Mesenchymal stem cell (in vitro differentiated cells and primary cell): ENCODE data around the gene PEX11G.

Experiments used
- DNase-seq: peaks from one replicate; pipeline ENCODE4 v3.0.0-alpha.2; 2013
- H2AFZ ChIP-seq: one replicate; pipeline ENCODE4 v1.6.1; 2013; ENCODE audit warnings: low read depth, mild to moderate bottlenecking, control low read depth, inconsistent platforms, low read length, moderate library complexity
- H2AK5ac ChIP-seq: 2 replicates; pipeline ENCODE4 v1.6.1; 2013; ENCODE audit warnings: low read length, moderate library complexity, mild to moderate bottlenecking, inconsistent platforms; ENCODE audit not compliant: severe bottlenecking
- H2BK120ac ChIP-seq: one replicate; pipeline ENCODE4 v1.6.1; 2013; ENCODE audit warnings: low read depth, mild to moderate bottlenecking, inconsistent platforms, low read length, moderate library complexity
- H2BK12ac ChIP-seq, 2 experiments: one replicate each; pipeline ENCODE4 v1.6.1; 2013; ENCODE audit warnings: inconsistent platforms in 2 of 2, low read length in 2 of 2, mild to moderate bottlenecking in 2 of 2, moderate library complexity in 2 of 2, control low read depth in 1 of 2
- H2BK15ac ChIP-seq: one replicate; pipeline ENCODE4 v1.6.1; 2013; ENCODE audit warnings: mild to moderate bottlenecking, low read depth, inconsistent platforms; ENCODE audit not compliant: poor library complexity, severe bottlenecking
- H2BK5ac ChIP-seq: 2 replicates; pipeline ENCODE4 v1.6.1; 2013; ENCODE audit warnings: low read depth, mild to moderate bottlenecking, low read length, control low read depth, inconsistent platforms; ENCODE audit not compliant: poor library complexity, severe bottlenecking
- H3K14ac ChIP-seq, 2 experiments: one replicate each; pipeline ENCODE4 v1.6.1; 2013; ENCODE audit warnings: inconsistent platforms in 2 of 2, low read length in 2 of 2, control low read depth in 1 of 2, mild to moderate bottlenecking in 1 of 2, moderate library complexity in 1 of 2
- H3K18ac ChIP-seq, 2 experiments: one replicate each; pipeline ENCODE4 v1.6.1; 2013; ENCODE audit warnings: inconsistent platforms in 2 of 2, low read length in 2 of 2, control low read depth in 1 of 2, low read depth in 1 of 2, mild to moderate bottlenecking in 1 of 2
- H3K23ac ChIP-seq, 2 experiments: one replicate each; pipeline ENCODE4 v1.6.1; 2013; ENCODE audit warnings: inconsistent platforms in 2 of 2, low read length in 2 of 2, mild to moderate bottlenecking in 2 of 2, moderate library complexity in 2 of 2, control low read depth in 1 of 2
- H3K27ac ChIP-seq: 2 replicates; pipeline ENCODE4 v1.5.1; 2013; ENCODE audit warnings: mild to moderate bottlenecking, moderate library complexity, low read length, control low read depth, inconsistent platforms; ENCODE audit not compliant: poor library complexity, severe bottlenecking
- H3K27me3 ChIP-seq, 2 experiments: 2 replicates each; pipeline versions ENCODE4 v1.6.1 to v1.7.0; 2013; ENCODE audit warnings: low read length in 2 of 2, mild to moderate bottlenecking in 2 of 2, moderate library complexity in 2 of 2, control low read depth in 1 of 2, inconsistent platforms in 1 of 2; ENCODE audit not compliant: control insufficient read depth in 1 of 2, insufficient read depth in 1 of 2
- H3K36me3 ChIP-seq, 2 experiments: 2 replicates each; pipeline versions ENCODE4 v1.6.1 to v1.7.0; 2013; ENCODE audit warnings: low read length in 2 of 2, control low read depth in 1 of 2, inconsistent platforms in 1 of 2, low read depth in 1 of 2, mild to moderate bottlenecking in 1 of 2; ENCODE audit not compliant: insufficient read depth in 2 of 2, control insufficient read depth in 1 of 2
- H3K4ac ChIP-seq, 2 experiments: one replicate each; pipeline ENCODE4 v1.6.1; 2013; ENCODE audit warnings: inconsistent platforms in 2 of 2, low read length in 2 of 2, mild to moderate bottlenecking in 2 of 2, moderate library complexity in 2 of 2, control low read depth in 1 of 2, low read depth in 1 of 2
- H3K4me1 ChIP-seq: 2 replicates; pipeline ENCODE4 v1.6.1; 2013; ENCODE audit warnings: low read depth, low read length, control low read depth; ENCODE audit not compliant: control insufficient read depth, insufficient read depth
- H3K4me2 ChIP-seq: 2 replicates; pipeline ENCODE4 v1.6.1; 2013; ENCODE audit warnings: low read length, mild to moderate bottlenecking, inconsistent platforms; ENCODE audit not compliant: poor library complexity, severe bottlenecking
- H3K4me3 ChIP-seq, 2 experiments: 2 replicates each; pipeline versions ENCODE4 v1.5.1 to v1.7.0; 2013; ENCODE audit warnings: low read length in 2 of 2, mild to moderate bottlenecking in 2 of 2, control low read depth in 1 of 2, low read depth in 1 of 2; ENCODE audit not compliant: insufficient read depth in 1 of 2
- H3K79me1 ChIP-seq: replicated peaks from 2 replicates; pipeline ENCODE4 v1.6.1; 2013; ENCODE audit warnings: mild to moderate bottlenecking, control low read depth, low read length, inconsistent platforms; ENCODE audit not compliant: poor library complexity, severe bottlenecking
- H3K9ac ChIP-seq: 2 replicates; pipeline ENCODE4 v1.7.0; 2013; ENCODE audit warnings: mild to moderate bottlenecking, low read length, moderate library complexity
- H3K9me3 ChIP-seq: 2 replicates; pipeline ENCODE4 v1.7.0; 2013; ENCODE audit warnings: mild to moderate bottlenecking, low read length; ENCODE audit not compliant: control insufficient read depth
- H4K8ac ChIP-seq: one replicate; pipeline ENCODE4 v1.6.1; 2013; ENCODE audit warnings: inconsistent platforms, mild to moderate bottlenecking, low read length, moderate library complexity
- H4K91ac ChIP-seq: one replicate; pipeline ENCODE4 v1.6.1; 2013; ENCODE audit warnings: mild to moderate bottlenecking, low read length, inconsistent platforms
- WGBS: methylation state at CpG from one replicate; pipeline ENCODE4 v1.1.7; 2013; ENCODE audit warnings: mixed read lengths; 5-methylcytosine and 5-hydroxymethylcytosine counted together

PEX11G gene

DNA sequence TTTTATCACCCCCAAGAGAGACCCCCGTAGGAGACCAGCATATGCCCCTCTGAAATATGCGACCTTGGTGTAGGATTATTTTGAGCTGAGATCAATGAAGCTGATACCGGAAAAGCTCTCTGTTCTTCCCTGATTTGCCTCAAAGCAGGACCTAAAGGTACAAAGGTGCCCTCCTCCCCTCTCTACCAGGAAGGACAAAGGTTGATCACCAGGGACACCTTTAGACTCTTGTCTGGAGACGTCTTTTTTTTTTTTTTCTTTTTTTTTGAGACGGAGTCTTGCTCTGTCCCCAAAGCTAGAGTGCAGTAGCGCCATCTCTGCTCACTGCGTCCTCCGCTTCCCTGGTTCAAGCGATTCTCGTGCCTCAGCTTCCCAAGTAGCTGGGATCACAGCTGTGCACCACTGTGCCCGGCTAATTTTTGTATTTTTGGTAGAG lies 792 bp upstream of the PEX11G start:
- no peak overlapping the region for H2BK120ac ChIP-seq
- peaks cover 6% of the 10 kb centered on the region for H3K4me1 ChIP-seq
- peak overlapping the region; percentile 98 for H3K9ac ChIP-seq
- H3K36me3 ChIP-seq = no peaks in the 10 kb centered on the region
- peak overlapping the region; percentile 53 for H2AK5ac ChIP-seq
- no peak overlapping the region for H4K91ac ChIP-seq
- peak overlapping the region in 1 of 2 experiments; percentile 33 for H3K18ac ChIP-seq
- no peak overlapping the region for H3K23ac ChIP-seq
- H2AFZ ChIP-seq = no peak overlapping the region
- H3K4me3 ChIP-seq = peak overlapping the region in 1 of 2 experiments; percentile 88
- H3K27ac ChIP-seq = no peak overlapping the region
- no peak for DNase-seq
- 91% methylated on average over 11 of the region's 11 CpGs for WGBS
- no peak overlapping the region for H3K14ac ChIP-seq
- H3K79me1 ChIP-seq = no peaks in the 10 kb centered on the region
- no peak overlapping the region for H2BK15ac ChIP-seq
- no peaks in the 10 kb centered on the region for H3K9me3 ChIP-seq
- no peak overlapping the region for H2BK5ac ChIP-seq
- H3K4ac ChIP-seq = no peak overlapping the region
- no peak overlapping the region for H3K4me2 ChIP-seq
- H4K8ac ChIP-seq = no peak overlapping the region
- peak overlapping the region in 1 of 2 experiments; percentile 54 for H2BK12ac ChIP-seq
- no peaks in the 10 kb centered on the region for H3K27me3 ChIP-seq

DNA sequence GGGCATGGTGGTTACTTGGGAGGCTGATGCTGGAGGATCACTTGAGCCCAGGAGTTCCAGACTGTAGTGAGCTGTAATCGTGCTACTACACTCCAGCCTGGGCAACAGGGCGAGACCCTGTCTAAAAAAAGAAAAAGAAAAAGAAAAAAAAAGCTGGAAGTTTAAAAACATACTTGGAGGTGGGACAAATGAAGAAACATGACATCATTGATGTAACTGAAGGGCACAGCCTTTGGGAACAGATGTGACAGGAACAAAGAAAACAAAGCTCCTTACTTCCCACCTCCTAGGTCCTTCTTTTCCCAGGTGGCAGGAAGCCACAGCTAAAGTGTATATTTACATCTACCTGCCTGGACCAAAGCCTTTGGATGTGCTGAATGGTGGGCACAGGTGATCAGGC lies 1.9 kb downstream of the PEX11G start:
- no peak for DNase-seq
- WGBS = 92% methylated on average over 2 of the region's 2 CpGs

DNA sequence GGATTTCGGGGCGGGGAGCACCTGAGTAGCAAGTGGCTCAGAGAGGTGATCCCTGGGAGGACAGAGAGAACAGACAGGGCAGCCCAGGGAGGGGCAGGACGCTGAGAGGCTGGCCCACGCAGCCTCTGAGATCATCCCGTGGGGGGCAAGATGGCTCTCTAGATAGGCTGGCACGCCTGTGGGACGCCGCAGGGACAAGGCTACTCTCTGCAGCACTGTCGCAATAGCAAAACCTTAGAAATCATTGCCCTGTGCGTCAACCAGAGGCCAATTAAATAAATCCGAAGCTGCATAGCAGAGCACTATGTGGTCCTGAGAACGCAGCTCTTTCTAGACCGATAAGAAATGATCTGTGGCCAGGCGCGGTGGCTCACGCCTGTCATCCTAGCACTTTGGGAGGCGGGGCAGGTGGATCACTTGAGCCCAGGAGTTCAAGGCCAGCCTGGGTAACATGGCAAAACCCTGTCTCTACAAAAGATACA lies 5.1 kb downstream of the PEX11G start:
- H3K9ac ChIP-seq = no peak overlapping the region
- no peak overlapping the region for H3K27ac ChIP-seq
- H3K9me3 ChIP-seq = no peaks in the 10 kb centered on the region
- no peak overlapping the region for H3K4me3 ChIP-seq
- H4K8ac ChIP-seq = no peak overlapping the region
- no peak overlapping the region for H2BK5ac ChIP-seq
- no peak for DNase-seq
- no peak overlapping the region for H4K91ac ChIP-seq
- peaks cover 4 to 6% of the 10 kb centered on the region in 2 experiments for H3K36me3 ChIP-seq
- H3K79me1 ChIP-seq = no peaks in the 10 kb centered on the region
- H2AK5ac ChIP-seq = no peak overlapping the region
- no peak overlapping the region for H2BK12ac ChIP-seq
- H2BK15ac ChIP-seq = no peak overlapping the region
- no peak overlapping the region for H3K18ac ChIP-seq
- no peak overlapping the region for H3K4ac ChIP-seq
- H3K4me2 ChIP-seq = no peak overlapping the region
- no peak overlapping the region for H2AFZ ChIP-seq
- H3K27me3 ChIP-seq = peaks cover 0 to 4% of the 10 kb centered on the region in 2 experiments
- 77% methylated on average over 17 of the region's 17 CpGs for WGBS
- H3K23ac ChIP-seq = no peak overlapping the region
- H3K14ac ChIP-seq = no peak overlapping the region
- no peak overlapping the region for H2BK120ac ChIP-seq
- peaks cover 16% of the 10 kb centered on the region for H3K4me1 ChIP-seq

More for the DNA sequence above, 1.9 kb downstream of the PEX11G start:
- no peak overlapping the region for H2BK5ac ChIP-seq
- no peak overlapping the region for H3K4ac ChIP-seq
- peaks cover 10% of the 10 kb centered on the region for H3K4me1 ChIP-seq
- no peak overlapping the region for H2BK12ac ChIP-seq
- no peak overlapping the region for H2BK15ac ChIP-seq
- no peak overlapping the region for H3K9ac ChIP-seq
- H4K91ac ChIP-seq = no peak overlapping the region
- no peak overlapping the region for H2AFZ ChIP-seq
- no peaks in the 10 kb centered on the region for H3K9me3 ChIP-seq
- H3K4me2 ChIP-seq = no peak overlapping the region
- no peaks in the 10 kb centered on the region for H3K79me1 ChIP-seq
- H3K14ac ChIP-seq = no peak overlapping the region
- no peak overlapping the region for H3K4me3 ChIP-seq
- peaks cover 0 to 4% of the 10 kb centered on the region in 2 experiments for H3K27me3 ChIP-seq
- H3K23ac ChIP-seq = no peak overlapping the region
- no peak overlapping the region for H4K8ac ChIP-seq
- H2AK5ac ChIP-seq = no peak overlapping the region
- no peak overlapping the region for H3K18ac ChIP-seq
- no peak overlapping the region for H3K27ac ChIP-seq
- H2BK120ac ChIP-seq = no peak overlapping the region
- H3K36me3 ChIP-seq = peaks cover 4 to 6% of the 10 kb centered on the region in 2 experiments

DNA sequence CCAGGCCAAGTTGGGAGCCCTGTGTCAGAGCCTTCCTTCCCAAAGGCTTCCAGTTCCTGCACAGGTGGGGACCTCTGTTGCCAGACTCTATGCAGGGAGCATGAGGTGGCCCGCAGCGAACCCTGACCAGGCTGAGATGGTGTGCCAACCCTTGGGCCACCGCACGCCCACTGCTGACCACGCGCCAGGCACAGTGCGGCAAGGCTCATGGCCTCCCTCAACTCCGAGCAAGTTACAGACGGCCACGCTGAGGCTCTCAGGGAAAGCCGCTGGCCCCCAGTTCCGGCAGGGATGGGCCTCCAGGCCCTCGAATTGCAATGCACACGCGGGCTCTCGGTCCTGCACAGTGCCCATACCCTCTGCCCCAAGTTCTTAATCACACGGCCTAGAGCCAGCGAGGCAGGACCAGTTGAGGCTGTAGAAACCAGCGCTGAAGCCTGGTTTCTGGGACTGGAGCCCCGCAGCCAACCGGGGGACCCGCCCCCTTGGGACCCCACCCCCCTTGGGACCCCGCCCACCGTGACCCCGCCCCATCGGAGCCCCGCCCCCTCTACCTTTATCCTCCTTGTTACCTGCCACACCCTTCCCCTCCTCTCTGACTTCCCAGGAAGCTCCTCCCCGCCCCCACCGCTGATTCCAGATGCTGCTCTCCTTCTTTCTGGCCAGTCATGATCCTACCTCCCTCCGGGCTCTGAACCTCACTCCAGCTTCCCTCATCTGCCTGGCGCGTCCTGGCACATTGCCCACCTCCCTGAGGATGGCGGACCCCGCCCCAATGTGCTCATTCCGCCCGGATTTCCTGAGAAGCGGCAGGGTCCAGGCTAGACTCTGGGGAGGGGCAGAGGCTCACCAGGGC lies 6.0 kb downstream of the PEX11G start:
- H2BK12ac ChIP-seq = peak overlapping the region in 1 of 2 experiments; percentile 70
- H3K23ac ChIP-seq = no peak overlapping the region
- no peak overlapping the region for H3K4me3 ChIP-seq
- H4K8ac ChIP-seq = no peak overlapping the region
- H3K36me3 ChIP-seq = peaks cover 4 to 10% of the 10 kb centered on the region in 2 experiments
- H3K4me2 ChIP-seq = no peak overlapping the region
- no peaks in the 10 kb centered on the region for H3K79me1 ChIP-seq
- H3K27me3 ChIP-seq = peaks cover 0 to 4% of the 10 kb centered on the region in 2 experiments
- H3K14ac ChIP-seq = peak overlapping the region in 1 of 2 experiments; percentile 18
- H4K91ac ChIP-seq = no peak overlapping the region
- WGBS = 47% methylated on average over 36 of the region's 37 CpGs
- peak; percentile 16 for DNase-seq
- H2BK120ac ChIP-seq = no peak overlapping the region
- H2BK5ac ChIP-seq = no peak overlapping the region
- no peak overlapping the region for H3K27ac ChIP-seq
- H2BK15ac ChIP-seq = no peak overlapping the region
- no peak overlapping the region for H3K4ac ChIP-seq
- H3K9me3 ChIP-seq = no peaks in the 10 kb centered on the region
- H3K9ac ChIP-seq = no peak overlapping the region
- H2AFZ ChIP-seq = no peak overlapping the region
- peak overlapping the region in 1 of 2 experiments; percentile 13 for H3K18ac ChIP-seq
- no peak overlapping the region for H2AK5ac ChIP-seq
- H3K4me1 ChIP-seq = peaks cover 10% of the 10 kb centered on the region
